ENCODE data around the gene PCCA.
"Not testable (repeated sequence)": the region's sequence is repeated elsewhere in the genome, so short reads cannot be mapped to it uniquely, and the experiment has no call there.

The PCCA gene

GRCh38 chr13:100522618-100523309 lies 433.9 kb downstream of the PCCA start:
- Histone ChIP-seq H3K4me3 (ENCODE audit: extremely low read depth, insufficient read depth, low read length, poor library complexity, severe bottlenecking) (no peak overlapping the region), H3K27ac (ENCODE audit: low read depth, low read length, severe bottlenecking) (no peak overlapping the region), H3K36me3 (ENCODE audit: control insufficient read depth, insufficient read depth, low read length) (no peaks in the 10 kb centered on the region), H3K4me1 (ENCODE audit: control insufficient read depth, insufficient read depth, low read length, poor library complexity, severe bottlenecking) (peaks cover 19% of the 10 kb centered on the region), H3K9me3 (ENCODE audit: control insufficient read depth, low read length) (no peaks in the 10 kb centered on the region)
- 84 to 89% methylated on average over 3 to 6 of the region's 9 CpGs for WGBS, 2 experiments (ENCODE audit: insufficient coverage in 2 of 2)

- H3K4me1 ChIP-seq (ENCODE audit: control insufficient read depth, insufficient read depth, low read length, poor library complexity, severe bottlenecking), result peaks cover 19% of the 10 kb centered on the region
- WGBS, 2 experiments (ENCODE audit: insufficient coverage in 2 of 2), result 94 to 96% methylated on average over 12 to 14 of the region's 14 CpGs
- no peak overlapping the region for H3K4me3 ChIP-seq (ENCODE audit: extremely low read depth, insufficient read depth, low read length, poor library complexity, severe bottlenecking)
- H3K9me3 ChIP-seq (ENCODE audit: control insufficient read depth, low read length), result no peaks in the 10 kb centered on the region
- peaks cover 4% of the 10 kb centered on the region for H3K36me3 ChIP-seq (ENCODE audit: control insufficient read depth, insufficient read depth, low read length)
- no peak overlapping the region for H3K27ac ChIP-seq (ENCODE audit: low read depth, low read length, severe bottlenecking)
These were observed 434.5 kb downstream of the PCCA start for GRCh38 chr13:100523411-100523810.

DNA sequence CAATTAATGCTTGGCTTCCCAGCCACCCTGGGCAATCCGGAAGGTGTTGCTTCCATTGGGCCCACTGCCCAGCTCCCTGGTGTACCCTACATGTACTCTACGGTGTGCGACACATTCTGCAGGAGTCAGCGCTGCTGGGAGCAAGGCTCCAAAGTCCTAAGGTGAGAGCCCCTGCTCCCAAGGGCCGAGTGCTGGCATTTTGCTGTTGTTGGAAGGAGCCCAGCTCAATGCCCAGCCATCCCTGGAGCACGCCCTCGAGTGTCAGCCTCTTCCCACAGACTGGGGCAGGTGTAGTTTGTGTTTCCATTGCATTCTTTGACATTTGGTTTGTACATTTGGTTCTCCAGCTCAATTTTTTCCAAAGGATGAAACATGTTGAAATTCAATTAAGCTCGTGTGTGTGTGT lies 435.1 kb downstream of the PCCA start:
- 88 to 95% methylated on average over 6 to 7 of the region's 8 CpGs for WGBS, 2 experiments (ENCODE audit: insufficient coverage in 2 of 2)
- peaks cover 19% of the 10 kb centered on the region for H3K4me1 ChIP-seq (ENCODE audit: control insufficient read depth, insufficient read depth, low read length, poor library complexity, severe bottlenecking)
- H3K9me3 ChIP-seq (ENCODE audit: control insufficient read depth, low read length), result no peaks in the 10 kb centered on the region
- no peak overlapping the region for H3K27ac ChIP-seq (ENCODE audit: low read depth, low read length, severe bottlenecking)
- H3K36me3 ChIP-seq (ENCODE audit: control insufficient read depth, insufficient read depth, low read length), result peaks cover 8% of the 10 kb centered on the region
- no peak overlapping the region for H3K4me3 ChIP-seq (ENCODE audit: extremely low read depth, insufficient read depth, low read length, poor library complexity, severe bottlenecking)

DNA sequence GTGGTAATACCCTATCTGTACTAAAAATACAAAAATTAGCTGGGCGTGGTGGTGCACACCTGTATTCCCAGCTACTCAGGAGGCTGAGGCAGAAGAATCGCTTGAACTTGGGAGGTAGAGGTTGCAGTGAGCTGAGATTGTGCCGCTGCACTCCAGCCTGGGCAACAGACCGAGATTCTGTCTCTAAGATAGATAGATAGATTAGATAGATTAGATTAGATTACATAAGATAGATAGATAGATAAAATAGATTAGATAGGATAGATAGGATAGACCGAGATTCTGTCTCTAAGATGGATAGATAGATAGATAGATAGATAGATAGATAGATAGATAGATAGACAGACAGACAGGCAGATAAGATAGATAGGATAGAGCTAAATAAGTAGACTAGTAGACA lies 435.8 kb downstream of the PCCA start:
- H3K4me3 ChIP-seq (ENCODE audit: extremely low read depth, insufficient read depth, low read length, poor library complexity, severe bottlenecking); H3K27ac ChIP-seq (ENCODE audit: low read depth, low read length, severe bottlenecking); H3K9me3 ChIP-seq (ENCODE audit: control insufficient read depth, low read length): not testable (repeated sequence)
- Histone ChIP-seq H3K36me3 (ENCODE audit: control insufficient read depth, insufficient read depth, low read length) (peaks cover 13% of the 10 kb centered on the region), H3K4me1 (ENCODE audit: control insufficient read depth, insufficient read depth, low read length, poor library complexity, severe bottlenecking) (peaks cover 19% of the 10 kb centered on the region)
- WGBS, 2 experiments (ENCODE audit: insufficient coverage in 2 of 2), result 93 to 97% methylated on average over 3 of the region's 5 CpGs

GRCh38 chr13:100525453-100526317 lies 436.8 kb downstream of the PCCA start:
- 75% methylated on average over 15 to 17 of the region's 17 CpGs for WGBS, 2 experiments (ENCODE audit: insufficient coverage in 2 of 2)
- H3K9me3 ChIP-seq (ENCODE audit: control insufficient read depth, low read length), result no peaks in the 10 kb centered on the region
- H3K4me1 ChIP-seq (ENCODE audit: control insufficient read depth, insufficient read depth, low read length, poor library complexity, severe bottlenecking), result peaks cover 24% of the 10 kb centered on the region
- no peak overlapping the region for H3K4me3 ChIP-seq (ENCODE audit: extremely low read depth, insufficient read depth, low read length, poor library complexity, severe bottlenecking)
- H3K36me3 ChIP-seq (ENCODE audit: control insufficient read depth, insufficient read depth, low read length), result peaks cover 16% of the 10 kb centered on the region
- no peak overlapping the region for H3K27ac ChIP-seq (ENCODE audit: low read depth, low read length, severe bottlenecking)

- Histone ChIP-seq H3K27ac (ENCODE audit: low read depth, low read length, severe bottlenecking) (no peak overlapping the region), H3K9me3 (ENCODE audit: control insufficient read depth, low read length) (no peaks in the 10 kb centered on the region), H3K4me3 (ENCODE audit: extremely low read depth, insufficient read depth, low read length, poor library complexity, severe bottlenecking) (no peak overlapping the region), H3K4me1 (ENCODE audit: control insufficient read depth, insufficient read depth, low read length, poor library complexity, severe bottlenecking) (peaks cover 17% of the 10 kb centered on the region), H3K36me3 (ENCODE audit: control insufficient read depth, insufficient read depth, low read length) (peaks cover 16% of the 10 kb centered on the region)
- WGBS, 2 experiments (ENCODE audit: insufficient coverage in 2 of 2), result 75 to 84% methylated on average over 21 to 22 of the region's 27 CpGs
These were observed 437.6 kb downstream of the PCCA start for GRCh38 chr13:100526318-100527000.

DNA sequence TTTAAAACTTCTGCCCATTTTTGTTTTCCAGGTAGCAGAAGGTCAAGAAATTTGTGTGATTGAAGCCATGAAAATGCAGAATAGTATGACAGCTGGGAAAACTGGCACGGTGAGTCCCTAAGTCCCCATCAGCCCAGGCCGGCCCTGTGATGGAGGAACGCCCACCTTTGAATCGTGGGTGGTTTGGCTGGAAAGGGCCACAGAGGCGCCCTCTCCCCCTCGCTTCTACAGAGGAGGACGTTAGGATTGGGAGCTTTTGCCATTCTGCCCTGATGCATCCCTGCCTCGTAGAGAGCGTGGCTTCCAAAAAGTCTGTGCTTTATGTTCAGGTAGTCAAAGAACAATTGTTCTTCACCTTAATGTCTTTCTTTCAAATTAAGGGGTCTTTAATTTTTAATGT lies 438.8 kb downstream of the PCCA start:
- H3K4me1 ChIP-seq (ENCODE audit: control insufficient read depth, insufficient read depth, low read length, poor library complexity, severe bottlenecking), result peaks cover 8% of the 10 kb centered on the region
- H3K9me3 ChIP-seq (ENCODE audit: control insufficient read depth, low read length), result no peaks in the 10 kb centered on the region
- no peak overlapping the region for H3K4me3 ChIP-seq (ENCODE audit: extremely low read depth, insufficient read depth, low read length, poor library complexity, severe bottlenecking)
- H3K36me3 ChIP-seq (ENCODE audit: control insufficient read depth, insufficient read depth, low read length), result peaks cover 16% of the 10 kb centered on the region
- no peak overlapping the region for H3K27ac ChIP-seq (ENCODE audit: low read depth, low read length, severe bottlenecking)
- 94 to 100% methylated on average over 1 to 5 of the region's 9 CpGs for WGBS, 2 experiments (ENCODE audit: insufficient coverage in 2 of 2)

DNA sequence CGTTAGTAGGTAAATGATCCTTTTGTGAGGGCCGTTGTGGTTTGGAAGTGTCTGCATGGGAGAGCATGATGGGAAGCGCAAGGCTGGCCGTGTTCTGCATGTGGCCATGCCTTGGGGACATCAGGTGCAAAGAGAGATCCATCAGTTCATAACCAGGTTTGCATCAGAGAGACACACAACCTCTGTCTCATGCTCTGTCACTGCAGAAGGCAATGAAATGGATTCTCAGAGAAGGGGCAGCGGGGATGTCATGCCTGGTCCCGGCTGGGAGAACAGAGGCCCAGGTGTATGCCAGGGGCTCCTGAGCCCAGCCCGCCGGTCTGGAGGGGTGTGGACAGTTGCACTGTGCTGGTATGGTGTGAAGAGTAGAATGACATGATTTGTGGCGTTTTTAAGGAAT lies 439.5 kb downstream of the PCCA start:
- peaks cover 8% of the 10 kb centered on the region for H3K4me1 ChIP-seq (ENCODE audit: control insufficient read depth, insufficient read depth, low read length, poor library complexity, severe bottlenecking)
- WGBS, 2 experiments (ENCODE audit: insufficient coverage in 2 of 2), result 93 to 98% methylated on average over 4 to 7 of the region's 9 CpGs

GRCh38 chr13:100528820-100529219 lies 439.9 kb downstream of the PCCA start:
- Histone ChIP-seq H3K36me3 (ENCODE audit: control insufficient read depth, insufficient read depth, low read length) (peaks cover 16% of the 10 kb centered on the region), H3K4me1 (ENCODE audit: control insufficient read depth, insufficient read depth, low read length, poor library complexity, severe bottlenecking) (peaks cover 8% of the 10 kb centered on the region), H3K9me3 (ENCODE audit: control insufficient read depth, low read length) (no peaks in the 10 kb centered on the region), H3K4me3 (ENCODE audit: extremely low read depth, insufficient read depth, low read length, poor library complexity, severe bottlenecking) (no peak overlapping the region), H3K27ac (ENCODE audit: low read depth, low read length, severe bottlenecking) (no peak overlapping the region)
- WGBS, 2 experiments (ENCODE audit: insufficient coverage in 2 of 2), result 97 to 100% methylated on average over 6 to 10 of the region's 11 CpGs

More for the DNA sequence above, 439.5 kb downstream of the PCCA start:
- Histone ChIP-seq H3K9me3 (ENCODE audit: control insufficient read depth, low read length) (no peaks in the 10 kb centered on the region), H3K4me3 (ENCODE audit: extremely low read depth, insufficient read depth, low read length, poor library complexity, severe bottlenecking) (no peak overlapping the region), H3K27ac (ENCODE audit: low read depth, low read length, severe bottlenecking) (no peak overlapping the region), H3K36me3 (ENCODE audit: control insufficient read depth, insufficient read depth, low read length) (peaks cover 16% of the 10 kb centered on the region)

DNA sequence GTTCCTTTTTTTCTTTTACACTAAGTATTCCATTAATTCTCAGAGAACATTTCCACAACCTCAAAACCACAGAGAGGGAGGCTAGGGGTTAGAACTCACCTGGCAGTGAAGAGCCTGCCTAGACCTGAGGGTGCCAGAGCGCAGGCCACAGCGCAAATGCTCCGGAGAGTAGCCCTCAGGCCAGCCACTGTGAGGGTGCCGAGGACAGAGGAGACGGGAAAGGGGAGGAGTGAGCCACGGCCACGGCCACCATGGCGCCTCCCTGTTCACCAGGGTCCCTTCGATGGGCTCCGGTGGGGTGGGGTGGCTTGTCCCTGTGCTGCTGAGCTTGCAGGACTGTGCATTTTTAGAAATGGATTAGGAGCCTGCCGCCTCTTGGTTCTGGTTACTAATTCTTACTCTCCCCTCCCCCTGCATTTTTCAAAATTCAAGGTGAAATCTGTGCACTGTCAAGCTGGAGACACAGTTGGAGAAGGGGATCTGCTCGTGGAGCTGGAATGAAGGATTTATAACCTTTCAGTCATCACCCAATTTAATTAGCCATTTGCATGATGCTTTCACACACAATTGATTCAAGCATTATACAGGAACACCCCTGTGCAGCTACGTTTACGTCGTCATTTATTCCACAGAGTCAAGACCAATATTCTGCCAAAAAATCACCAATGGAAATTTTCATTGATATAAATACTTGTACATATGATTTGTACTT lies 440.9 kb downstream of the PCCA start:
- Histone ChIP-seq H3K27ac (ENCODE audit: low read depth, low read length, severe bottlenecking) (no peak overlapping the region), H3K4me3 (ENCODE audit: extremely low read depth, insufficient read depth, low read length, poor library complexity, severe bottlenecking) (no peak overlapping the region), H3K36me3 (ENCODE audit: control insufficient read depth, insufficient read depth, low read length) (peaks cover 16% of the 10 kb centered on the region), H3K4me1 (ENCODE audit: control insufficient read depth, insufficient read depth, low read length, poor library complexity, severe bottlenecking) (peaks cover 8% of the 10 kb centered on the region), H3K9me3 (ENCODE audit: control insufficient read depth, low read length) (no peaks in the 10 kb centered on the region)
- 94 to 96% methylated on average over 7 to 11 of the region's 15 CpGs for WGBS, 2 experiments (ENCODE audit: insufficient coverage in 2 of 2)

All from mesodermal cell (in vitro differentiated cells).